ENCODE results near the gene ADD2. TPM values are rescaled to one million over a fixed set of nuclear protein-coding genes. Genes with fewer than 3 reads are reported as not detected.

ADD2 gene
- total RNA-seq, 1 experiment from 2014 or later: 124 TPM

DNA sequence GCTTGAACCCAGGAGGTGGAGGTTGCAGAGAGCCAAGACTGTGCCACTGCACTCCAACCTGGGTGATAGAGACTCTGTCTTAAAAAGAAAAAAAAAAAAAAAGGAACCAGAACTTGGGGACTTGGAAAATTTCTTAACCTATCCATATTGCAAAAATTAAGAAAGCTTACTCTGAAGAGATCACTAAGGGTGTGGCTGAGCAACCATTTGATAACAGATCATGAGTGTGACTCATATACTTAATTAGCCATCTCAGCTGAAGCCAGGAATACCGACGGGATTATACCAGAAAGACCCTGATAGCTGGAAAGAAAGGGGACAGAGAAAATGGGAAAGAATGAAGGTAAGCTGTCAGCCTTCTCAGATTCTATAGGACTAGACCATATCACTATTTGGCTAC lies 7.1 kb upstream of the ADD2 start:
- Histone ChIP-seq H3K18ac (ENCODE audit: insufficient read length, low read depth, low read length) (no peak overlapping the region), H2BK5ac (ENCODE audit: insufficient read length, low read length) (no peak overlapping the region), H2BK12ac (ENCODE audit: insufficient read length, low read depth, low read length) (no peak overlapping the region), H3K4ac (ENCODE audit: low read depth, low read length) (no peak overlapping the region), H2BK120ac (ENCODE audit: low read depth, low read length, poor library complexity, severe bottlenecking) (no peak overlapping the region), H3K56ac (ENCODE audit: insufficient read length, low read depth, low read length) (no peak overlapping the region), H3K14ac (ENCODE audit: insufficient read depth, low read length) (no peak overlapping the region), H4K91ac (ENCODE audit: insufficient read length, low read depth, low read length) (no peak overlapping the region), H3K4me2 (ENCODE audit: insufficient read depth, insufficient read length, low read length) (no peak overlapping the region), H3K4me1 (ENCODE audit: insufficient read depth, low read length) (peaks cover 6% of the 10 kb centered on the region; the same call in 1 of the 2 replicates), H3K9ac (ENCODE audit: extremely low read depth, insufficient read length, low read length) (no peak overlapping the region), H3K27ac (ENCODE audit: insufficient read length, low read depth, low read length) (no peak overlapping the region), H4K20me1 (ENCODE audit: control insufficient read depth, insufficient read depth, insufficient read length) (no peaks in the 10 kb centered on the region), H4K8ac (replicated peaks; ENCODE audit: insufficient read length, low read depth, low read length) (no peak overlapping the region), H3K9me3 (ENCODE audit: control insufficient read depth, low read depth, low read length) (no peaks in the 10 kb centered on the region), H3T11ph (ENCODE audit: low read length) (no peak overlapping the region), H3K23me2 (ENCODE audit: insufficient read length, low read depth, low read length, poor library complexity, severe bottlenecking) (no peaks in the 10 kb centered on the region), H3K79me2 (ENCODE audit: insufficient read depth, low read length) (no peaks in the 10 kb centered on the region), H2BK20ac (ENCODE audit: low read depth, low read length, poor library complexity, severe bottlenecking) (no peak overlapping the region), H4K5ac (ENCODE audit: insufficient read length, low read depth, low read length) (no peak overlapping the region), H2AK5ac (ENCODE audit: insufficient read length, low read length) (no peak overlapping the region), H2BK15ac (ENCODE audit: low read depth, low read length) (no peak overlapping the region), H3K27me3 (ENCODE audit: insufficient read depth, low read length) (no peaks in the 10 kb centered on the region), H2AFZ (ENCODE audit: low read length) (no peak overlapping the region), H3K23ac (ENCODE audit: insufficient read length, low read depth, low read length) (no peak overlapping the region), H3K79me1 (ENCODE audit: insufficient read depth, low read depth, low read length, poor library complexity, severe bottlenecking) (no peaks in the 10 kb centered on the region)
- no CpG with 5 or more reads among the region's 2 CpGs for WGBS (ENCODE audit: extremely low coverage, insufficient read length, low lambda C conversion rate)
- TF ChIP-seq, protein P1, sequence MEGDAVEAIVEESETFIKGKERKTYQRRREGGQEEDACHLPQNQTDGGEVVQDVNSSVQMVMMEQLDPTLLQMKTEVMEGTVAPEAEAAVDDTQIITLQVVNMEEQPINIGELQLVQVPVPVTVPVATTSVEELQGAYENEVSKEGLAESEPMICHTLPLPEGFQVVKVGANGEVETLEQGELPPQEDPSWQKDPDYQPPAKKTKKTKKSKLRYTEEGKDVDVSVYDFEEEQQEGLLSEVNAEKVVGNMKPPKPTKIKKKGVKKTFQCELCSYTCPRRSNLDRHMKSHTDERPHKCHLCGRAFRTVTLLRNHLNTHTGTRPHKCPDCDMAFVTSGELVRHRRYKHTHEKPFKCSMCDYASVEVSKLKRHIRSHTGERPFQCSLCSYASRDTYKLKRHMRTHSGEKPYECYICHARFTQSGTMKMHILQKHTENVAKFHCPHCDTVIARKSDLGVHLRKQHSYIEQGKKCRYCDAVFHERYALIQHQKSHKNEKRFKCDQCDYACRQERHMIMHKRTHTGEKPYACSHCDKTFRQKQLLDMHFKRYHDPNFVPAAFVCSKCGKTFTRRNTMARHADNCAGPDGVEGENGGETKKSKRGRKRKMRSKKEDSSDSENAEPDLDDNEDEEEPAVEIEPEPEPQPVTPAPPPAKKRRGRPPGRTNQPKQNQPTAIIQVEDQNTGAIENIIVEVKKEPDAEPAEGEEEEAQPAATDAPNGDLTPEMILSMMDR (conservative IDR thresholded peaks at IDR 0.05): no peak
- Mint-ChIP-seq H3K27ac (no peak overlapping the region), H3K9me3 (no peaks in the 10 kb centered on the region), H3K4me3 (no peak overlapping the region), H3K4me1 (peaks cover 14 to 20% of the 10 kb centered on the region in 2 experiments), H3K36me3 (ENCODE audit: insufficient read depth in 1 of 3, low read depth in 3 of 3) (no peaks in the 10 kb centered on the region), H3K27me3 (ENCODE audit: low read depth) (peaks cover 26% of the 10 kb centered on the region)
- DNase-seq: no peak

Data from H9 (cell line).